Vagina (tissue), 2 donors: ENCODE results near the gene CYP19A1.

Experiments used
- POLR2A ChIP-seq, 2 donors: fragments of 450-650 bp; IDR thresholded peaks; one replicate each; pipeline ENCODE4 v1.6.1; 2017; ENCODE audit warnings: antibody characterized with exemption in 2 of 2, mild to moderate bottlenecking in 2 of 2, moderate library complexity in 2 of 2
- POLR2AphosphoS5 ChIP-seq, 2 donors: sonication (generic); formaldehyde crosslinking; IDR thresholded peaks; one replicate each; pipeline ENCODE4 v1.9.0; 2017; ENCODE audit warnings: antibody characterized with exemption in 2 of 2, mild to moderate bottlenecking in 2 of 2, low read depth in 1 of 2; ENCODE audit not compliant: insufficient read depth in 1 of 2
- TF ChIP-seq, protein P1 (sequence below), 3 experiments: fragments of 450-650 bp in 2 of 3; fragments of 200-600 bp in 1 of 3; sonication (generic) in 1 of 3; IDR thresholded peaks; one replicate each; pipeline ENCODE4 v1.5.1; 2017 to 2019; ENCODE audit warnings: antibody characterized with exemption in 3 of 3, mild to moderate bottlenecking in 2 of 3, moderate library complexity in 2 of 3

DNA sequence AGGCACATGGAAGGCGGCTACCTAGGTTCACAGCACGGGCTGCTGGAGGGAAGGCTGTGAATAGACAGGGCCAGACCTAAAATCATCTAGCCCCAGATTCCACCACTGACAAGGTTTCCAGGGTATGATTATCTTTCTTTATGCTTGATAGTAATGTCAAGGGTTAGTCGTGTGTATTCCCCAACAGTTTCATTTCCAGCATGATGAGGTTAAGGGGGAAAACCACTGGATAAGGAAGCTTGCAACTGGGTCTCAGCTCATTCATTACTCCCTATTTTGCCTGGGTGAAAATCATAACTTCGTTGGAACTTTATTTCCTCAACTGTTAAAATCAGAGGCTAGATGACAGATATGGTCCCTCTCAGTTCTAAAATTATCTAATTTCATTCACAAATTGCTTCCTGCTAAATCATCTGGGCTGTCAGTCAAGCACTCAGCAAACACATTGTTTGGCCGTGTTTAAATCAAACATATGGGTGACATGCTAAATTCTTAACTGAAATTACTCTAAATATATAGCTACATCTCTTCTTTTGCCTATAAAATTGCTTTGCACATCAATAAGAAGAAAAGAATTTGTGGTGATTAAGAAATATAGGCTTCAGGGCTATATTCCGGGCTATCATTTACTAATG lies 111.7 kb downstream of the CYP19A1 start:
- TF ChIP-seq, protein P1, sequence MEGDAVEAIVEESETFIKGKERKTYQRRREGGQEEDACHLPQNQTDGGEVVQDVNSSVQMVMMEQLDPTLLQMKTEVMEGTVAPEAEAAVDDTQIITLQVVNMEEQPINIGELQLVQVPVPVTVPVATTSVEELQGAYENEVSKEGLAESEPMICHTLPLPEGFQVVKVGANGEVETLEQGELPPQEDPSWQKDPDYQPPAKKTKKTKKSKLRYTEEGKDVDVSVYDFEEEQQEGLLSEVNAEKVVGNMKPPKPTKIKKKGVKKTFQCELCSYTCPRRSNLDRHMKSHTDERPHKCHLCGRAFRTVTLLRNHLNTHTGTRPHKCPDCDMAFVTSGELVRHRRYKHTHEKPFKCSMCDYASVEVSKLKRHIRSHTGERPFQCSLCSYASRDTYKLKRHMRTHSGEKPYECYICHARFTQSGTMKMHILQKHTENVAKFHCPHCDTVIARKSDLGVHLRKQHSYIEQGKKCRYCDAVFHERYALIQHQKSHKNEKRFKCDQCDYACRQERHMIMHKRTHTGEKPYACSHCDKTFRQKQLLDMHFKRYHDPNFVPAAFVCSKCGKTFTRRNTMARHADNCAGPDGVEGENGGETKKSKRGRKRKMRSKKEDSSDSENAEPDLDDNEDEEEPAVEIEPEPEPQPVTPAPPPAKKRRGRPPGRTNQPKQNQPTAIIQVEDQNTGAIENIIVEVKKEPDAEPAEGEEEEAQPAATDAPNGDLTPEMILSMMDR (IDR thresholded peaks at IDR 0.05), result no peak
- TF ChIP-seq POLR2AphosphoS5 (IDR thresholded peaks at IDR 0.05; ENCODE audit: insufficient read depth in 1 of 2, low read depth in 1 of 2) (no peak), POLR2A (IDR thresholded peaks at IDR 0.05) (no peak)
